AG20443 (cell line): ENCODE data around the gene NTM.

Experiments
- DNase-seq: peaks from one replicate; pipeline ENCODE4 v3.0.0; 2012; ENCODE audit warnings: low spot score, mixed read lengths

NTM gene

DNA sequence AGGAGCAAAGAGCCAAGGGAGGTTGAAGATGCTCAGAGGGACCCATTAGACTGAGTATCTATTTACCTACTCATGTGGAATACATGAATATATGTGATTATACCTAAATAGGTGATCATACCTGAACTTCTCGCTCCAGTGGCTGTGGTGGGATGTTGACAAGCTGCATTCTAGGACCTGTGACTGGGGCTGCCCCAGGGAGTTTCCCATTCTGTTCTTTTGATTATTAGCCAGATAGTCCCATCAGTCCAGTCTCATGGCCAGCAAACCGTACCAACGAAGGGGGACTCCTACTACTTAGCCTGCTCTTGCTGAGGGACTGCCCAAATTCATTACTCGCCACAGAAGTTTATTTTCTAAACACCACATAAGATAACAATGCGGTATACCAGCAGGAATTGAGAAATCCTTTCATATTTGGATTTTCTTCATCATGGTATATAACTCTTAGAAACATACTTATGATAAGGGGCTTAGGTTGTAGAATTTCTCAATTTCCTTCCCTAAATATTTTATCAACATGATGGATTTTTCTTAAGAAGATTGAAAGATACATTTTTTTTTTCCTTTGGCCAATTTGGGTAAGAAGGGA is 273.9 kb downstream of the NTM start:
- no peak for DNase-seq

DNA sequence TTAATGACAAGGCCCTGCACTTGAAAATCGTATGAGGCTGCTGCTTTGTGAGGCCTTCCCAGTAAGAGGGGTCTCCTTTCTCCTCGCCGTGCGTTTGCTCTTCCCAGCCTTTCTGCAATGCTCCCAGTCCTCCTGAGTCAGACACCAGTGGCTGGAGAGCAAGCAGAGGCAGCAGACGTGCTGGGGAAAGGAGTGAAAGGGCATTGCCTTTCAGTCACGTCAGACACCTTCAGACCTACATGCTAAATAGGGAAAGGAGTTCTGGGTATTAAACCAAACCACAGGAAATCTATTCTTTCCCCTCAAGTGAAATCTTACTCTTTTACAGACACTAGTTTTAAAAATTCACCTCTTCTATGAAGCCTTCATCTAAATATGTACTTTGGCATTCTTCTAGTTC is 274.8 kb downstream of the NTM start:
- no peak for DNase-seq

DNA sequence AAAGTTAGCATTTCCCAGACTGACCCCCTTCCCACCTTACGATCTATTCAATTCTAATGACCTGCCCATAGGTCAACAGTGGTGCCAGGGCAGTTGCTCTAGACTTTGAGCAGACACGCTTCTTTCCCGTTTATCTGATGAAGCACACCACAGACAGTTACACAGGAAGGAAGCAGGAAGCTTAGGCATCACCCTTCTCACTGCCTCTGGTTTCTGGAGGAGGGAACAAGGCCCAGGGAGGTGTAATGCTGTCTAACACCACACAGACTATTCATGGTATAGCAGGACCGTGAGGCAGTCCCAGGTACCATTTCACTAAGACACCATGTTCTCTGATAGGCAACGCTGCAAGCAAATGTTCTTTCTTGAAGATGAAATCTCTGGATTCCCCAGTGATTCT is 279.4 kb downstream of the NTM start:
- no peak for DNase-seq

- DNase-seq: no peak
Measured at GRCh38 chr11:131652231-131652630, 281.8 kb downstream of the NTM start.

- no peak for DNase-seq
Measured at GRCh38 chr11:131653260-131653659, 282.8 kb downstream of the NTM start.

GRCh38 chr11:131654849-131655248 is 284.4 kb downstream of the NTM start:
- DNase-seq: no peak

DNA sequence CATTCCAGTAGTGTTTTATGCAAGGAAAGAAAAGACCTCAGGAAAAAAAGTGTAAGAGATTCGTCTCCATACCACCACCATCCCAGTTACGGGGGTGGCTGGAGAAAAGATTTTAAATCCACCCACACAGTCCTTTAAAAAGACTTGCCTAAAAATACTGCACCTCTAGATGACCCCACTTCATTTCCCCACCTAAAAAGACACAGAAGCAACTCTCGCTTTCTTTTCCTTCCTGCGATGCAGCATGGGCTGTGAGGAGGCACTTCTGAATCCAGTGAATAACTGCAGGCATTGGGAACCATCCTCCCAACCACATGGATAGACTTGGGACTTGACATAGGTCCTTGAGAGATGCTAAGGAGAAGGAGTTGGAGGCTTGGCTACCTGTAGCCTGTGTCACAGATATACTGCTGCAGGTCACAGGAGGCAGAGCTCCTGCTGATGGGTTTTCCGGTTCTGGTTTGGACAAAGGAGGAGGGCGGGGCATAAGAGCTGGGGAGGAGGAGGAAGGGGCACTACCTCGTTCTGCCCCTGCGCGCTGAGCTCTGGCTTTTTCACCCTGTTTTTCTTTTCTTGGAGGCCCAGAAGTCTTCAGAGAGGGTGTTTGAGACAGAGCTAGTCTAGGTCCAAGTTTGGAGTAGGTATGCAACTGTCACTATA is 285.9 kb downstream of the NTM start:
- no peak for DNase-seq

- no peak for DNase-seq
Measured at GRCh38 chr11:131656839-131657211, 286.4 kb downstream of the NTM start.

DNA sequence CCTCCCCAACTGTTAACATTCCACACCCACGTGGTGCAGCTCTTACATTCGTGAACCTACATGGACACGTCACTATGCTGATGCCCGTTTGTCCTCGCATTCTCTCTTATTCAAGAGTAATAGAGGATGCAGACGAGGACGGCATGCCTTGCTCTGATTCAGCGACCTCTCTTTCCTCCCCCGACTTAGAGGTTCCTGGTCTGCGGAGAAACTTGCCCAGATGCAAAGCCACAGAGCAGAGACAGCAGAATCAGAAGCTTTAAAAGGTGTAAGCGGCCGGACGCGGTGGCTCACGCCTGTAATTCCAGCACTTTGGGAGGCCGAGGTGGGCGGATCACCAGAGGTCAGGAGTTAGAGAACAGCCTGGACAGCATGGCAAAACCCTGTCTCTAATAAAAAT is 288.0 kb downstream of the NTM start:
- DNase-seq: no peak

DNA sequence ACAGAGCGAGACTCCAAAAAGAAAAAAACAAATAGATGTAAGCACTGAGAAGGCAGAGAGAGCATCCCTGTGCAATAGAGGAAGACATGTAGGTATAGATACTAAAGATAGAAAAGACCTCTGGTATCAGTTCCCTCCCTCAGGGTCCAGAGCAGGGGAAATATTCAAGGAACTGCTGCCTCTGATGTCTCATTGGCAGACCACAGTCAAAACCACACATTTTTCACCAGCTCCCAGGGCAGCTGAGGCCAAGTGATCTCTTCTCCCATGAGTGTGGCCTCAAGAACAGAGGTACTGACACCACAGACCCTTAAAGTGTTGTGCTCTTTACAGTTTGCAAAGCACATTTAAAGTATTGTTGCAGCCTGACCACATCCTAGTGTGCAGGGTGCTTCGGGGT is 288.5 kb downstream of the NTM start:
- no peak for DNase-seq

DNA sequence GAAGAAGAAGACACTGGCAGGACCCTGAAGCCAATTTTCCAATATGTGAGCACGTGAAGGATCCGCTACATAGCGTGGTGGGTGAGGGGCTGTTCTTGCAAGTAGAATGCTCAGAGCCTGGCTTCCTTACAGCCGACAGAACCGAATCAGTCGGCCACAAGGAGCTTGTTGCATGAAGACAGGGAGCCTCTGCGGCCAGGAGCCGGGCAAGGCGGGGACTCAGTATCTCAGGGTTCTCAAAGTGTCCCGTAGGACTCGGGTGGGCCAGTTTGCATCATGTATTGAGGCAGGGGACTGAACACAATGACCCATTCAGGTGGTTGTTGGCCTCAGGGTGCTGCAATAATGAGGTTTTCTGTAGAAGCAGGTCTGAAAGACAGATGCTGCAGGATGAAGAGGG is 289.5 kb downstream of the NTM start:
- no peak for DNase-seq

DNA sequence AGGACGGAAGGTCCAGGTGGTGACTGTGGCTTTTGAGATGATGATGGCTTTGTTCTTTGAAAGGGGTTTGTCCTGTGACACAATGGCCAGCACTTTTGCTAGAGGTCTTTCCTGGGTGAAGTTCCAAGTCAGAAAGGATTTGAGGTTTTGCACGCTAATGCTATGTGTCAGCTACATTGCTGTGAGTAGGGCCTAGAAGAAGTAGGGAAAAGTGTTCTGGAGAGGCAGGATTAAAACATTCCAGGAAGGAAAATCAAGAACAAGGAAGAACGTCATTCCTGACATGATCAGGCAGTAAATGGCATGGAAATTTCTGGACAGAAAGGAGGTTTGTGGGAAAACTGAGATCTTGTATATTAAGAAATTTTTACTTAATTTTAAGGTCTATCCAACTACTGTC is 290.7 kb downstream of the NTM start:
- peak; percentile 58 for DNase-seq

DNA sequence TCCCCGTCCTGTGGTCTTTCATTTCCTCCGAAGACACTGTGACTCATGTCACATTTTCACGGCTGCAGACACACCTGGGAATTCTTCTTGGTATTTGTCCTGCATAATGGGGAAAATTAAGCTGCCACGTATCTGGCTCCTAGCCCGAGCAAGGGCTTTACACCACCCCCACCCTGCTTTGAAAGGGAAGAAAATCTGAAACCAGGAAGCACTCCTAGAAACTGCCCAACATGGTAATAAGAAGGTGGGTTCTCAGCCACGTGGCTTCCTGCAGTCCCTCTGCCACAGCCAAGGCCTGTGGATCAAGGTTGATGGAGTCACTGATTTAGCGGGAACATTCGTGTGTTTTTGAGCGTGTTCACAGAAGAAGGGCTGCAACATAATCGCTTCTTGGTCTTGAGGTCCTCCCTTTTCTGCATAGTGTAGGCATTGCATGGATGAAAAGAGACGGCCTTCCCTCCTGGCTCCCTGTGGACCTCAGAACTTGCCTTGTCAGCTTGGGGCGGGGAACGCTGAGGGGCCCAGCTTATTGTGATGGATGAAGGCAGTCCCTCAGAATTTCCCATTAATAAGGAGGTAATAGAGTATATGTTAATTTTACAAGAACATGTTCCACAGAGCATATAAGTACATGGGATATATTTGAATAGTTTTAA is 292.0 kb downstream of the NTM start:
- no peak for DNase-seq

- DNase-seq: no peak
Measured at GRCh38 chr11:131662993-131663392, 292.6 kb downstream of the NTM start.

DNA sequence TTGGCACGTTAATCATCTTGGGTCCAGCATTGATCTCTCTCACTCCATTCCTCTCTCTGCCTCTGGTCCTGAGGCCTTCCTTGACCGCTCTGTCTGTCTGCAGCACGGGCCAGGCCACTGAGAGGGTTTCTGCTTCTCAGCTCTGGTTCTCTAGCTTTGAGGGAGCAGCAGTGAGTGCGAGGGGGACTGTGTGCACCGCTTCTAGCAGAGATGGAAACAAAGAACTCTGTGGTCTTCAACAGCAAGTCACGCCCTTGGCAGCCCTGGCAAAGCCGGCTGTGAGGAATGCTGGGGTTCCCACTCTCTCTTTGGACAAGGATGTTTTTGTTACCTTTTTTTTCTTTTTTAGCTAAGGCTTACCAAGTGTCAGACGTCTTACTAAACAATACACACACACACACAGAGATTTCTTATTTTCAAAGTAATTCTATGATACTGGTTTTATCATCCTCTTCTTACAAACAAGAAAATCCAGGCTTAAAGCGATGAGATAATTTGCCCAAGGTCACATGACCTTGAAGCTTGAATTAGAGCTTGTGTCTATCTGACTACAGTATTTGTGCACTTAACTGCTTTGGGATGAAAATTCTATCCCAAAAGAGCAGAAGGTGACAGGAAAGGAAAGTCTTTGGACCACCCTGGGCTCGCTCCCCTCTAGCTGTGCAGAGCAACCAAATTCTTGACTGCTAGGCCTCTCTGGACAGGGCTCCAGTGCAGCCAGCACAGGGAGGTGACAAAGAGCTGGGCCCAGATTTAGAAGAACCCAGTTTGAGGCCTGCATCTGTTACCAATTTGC is 293.2 kb downstream of the NTM start:
- DNase-seq: no peak

- DNase-seq: no peak
Measured at GRCh38 chr11:131664293-131664692, 293.9 kb downstream of the NTM start.

DNA sequence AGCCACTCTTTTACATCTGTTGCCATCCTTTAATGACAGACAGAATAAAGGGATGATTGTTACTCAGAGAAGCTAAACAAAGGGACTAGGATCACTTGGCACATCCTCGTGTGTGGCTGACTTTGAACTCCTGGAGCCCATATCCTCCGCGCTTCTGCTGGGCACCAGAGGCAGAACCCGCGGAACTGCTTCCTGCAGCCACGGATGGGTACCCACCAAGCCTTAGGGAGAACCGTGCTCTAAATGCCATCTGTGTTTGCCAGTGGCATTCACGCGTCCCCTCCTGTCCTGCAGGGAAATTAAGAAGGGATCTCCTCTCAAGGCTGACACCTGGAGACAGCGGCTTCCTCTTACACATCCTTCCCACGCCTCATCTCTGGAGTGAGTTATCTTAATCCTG is 294.4 kb downstream of the NTM start:
- DNase-seq: no peak

GRCh38 chr11:131665344-131665968 is 295.0 kb downstream of the NTM start:
- no peak for DNase-seq

DNA sequence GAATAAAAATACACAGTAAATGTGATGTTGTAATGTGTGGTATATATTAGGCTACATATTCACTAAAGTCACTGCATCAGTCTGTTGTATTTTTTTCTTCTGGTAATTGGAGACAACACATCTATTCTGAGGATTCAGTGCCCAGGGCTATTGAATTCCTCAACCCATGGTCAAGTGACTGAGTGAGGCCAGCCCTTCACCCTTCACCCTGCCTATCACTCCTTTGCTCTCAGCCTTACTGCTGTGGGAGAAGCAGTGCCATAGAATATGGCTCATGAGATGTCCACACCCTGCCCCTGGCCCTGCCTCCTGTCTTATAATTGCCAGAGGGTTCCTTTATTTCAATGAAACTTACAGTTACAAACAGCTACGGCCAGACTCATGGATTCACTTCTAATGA is 295.6 kb downstream of the NTM start:
- peak; percentile 48 for DNase-seq

- DNase-seq: peak; percentile 88
Measured at GRCh38 chr11:131666617-131667016, 296.2 kb downstream of the NTM start.

GRCh38 chr11:131667566-131667965 is 297.2 kb downstream of the NTM start:
- no peak for DNase-seq
